A549 treated with CpdA at 1 μM for 4 hours (cell line): ENCODE results near the gene OTC. TPM values are rescaled to one million over a fixed set of nuclear protein-coding genes. Genes with fewer than 3 reads are reported as not detected.

Experiments
- total RNA-seq: library from RNA; stranded (reverse); fragments of 200-300 nt; extraction: Qiagen RNA extraction; gene quantifications from 5 replicates; pipeline ENCODE4 v1.2.3, GENCODE V29; 2022; ENCODE audit warnings: low read depth

The OTC gene
- total RNA-seq, result not detected in 5 replicates

GRCh38 chrX:38352362-38352761 is at the start of gene OTC:
OTC (plus strand) TSS chrX:38352604; CDS start chrX:38352697, 93 bp downstream.

GRCh38 chrX:38327007-38327774 is 25.2 kb upstream of the OTC start, which contains the start of gene RPGR:
RPGR (minus strand) TSS chrX:38327509; CDS start chrX:38327367, 142 bp downstream.

Other genes starting within 250 kb of the OTC start
- gene SRPX, start 131.7 kb upstream of the OTC start, total RNA-seq, result 5.2 to 6.6 TPM (median 6.4 TPM) in 5 replicates
- 9.0 to 14.9 TPM (median 9.6 TPM) in 5 replicates for gene RPGR, start 25.1 kb upstream of the OTC start, total RNA-seq
- 2.4 to 3.5 TPM (median 3.2 TPM) in 5 replicates for gene TSPAN7, start 208.9 kb downstream of the OTC start, total RNA-seq